Endometrial microvascular endothelial cells (primary cell): Measurements from ENCODE around the gene STK36. TPM values are rescaled to one million over a fixed set of nuclear protein-coding genes. Genes with fewer than 3 reads are reported as not detected.

ENCODE experiments used
- in situ Hi-C: cut with HindIII; loops from 2 replicates; pipeline ENCODE4 v1.10.0; 2017; ENCODE audit warnings: low sequenced_read_pairs, low pct_unique_long_range_greater_than_20kb; ENCODE audit errors: inconsistent ontology term
- total RNA-seq: library from RNA; depleted of rRNA; stranded (reverse); fragments of >200 nt; gene quantifications from one replicate; pipeline ENCODE4 v1.2.3, GENCODE V29; 2015; ENCODE audit errors: inconsistent ontology term

The STK36 gene
- total RNA-seq, 1 donor from 2014 or later: 34.1 TPM

DNA sequence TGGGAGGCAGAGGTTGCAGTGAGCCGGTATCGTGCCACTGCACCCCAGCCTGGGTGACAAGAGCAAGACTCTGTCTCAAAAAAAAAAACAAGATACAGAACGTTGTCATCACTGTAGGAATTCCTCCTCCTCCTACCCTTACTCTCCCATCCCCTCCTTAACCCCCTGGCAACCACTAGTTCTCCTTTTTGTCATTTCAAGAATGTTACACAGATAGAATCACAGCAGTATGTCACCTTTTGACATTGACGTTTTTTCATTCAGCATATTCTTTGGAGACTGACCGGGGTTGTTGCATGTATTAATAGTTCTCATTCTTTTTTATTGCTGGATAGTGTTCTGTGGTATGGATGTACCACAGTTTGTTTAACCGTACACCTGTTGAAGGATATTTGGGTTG lies 71.2 kb downstream of the STK36 start:
- in situ Hi-C loops: no loop called here

DNA sequence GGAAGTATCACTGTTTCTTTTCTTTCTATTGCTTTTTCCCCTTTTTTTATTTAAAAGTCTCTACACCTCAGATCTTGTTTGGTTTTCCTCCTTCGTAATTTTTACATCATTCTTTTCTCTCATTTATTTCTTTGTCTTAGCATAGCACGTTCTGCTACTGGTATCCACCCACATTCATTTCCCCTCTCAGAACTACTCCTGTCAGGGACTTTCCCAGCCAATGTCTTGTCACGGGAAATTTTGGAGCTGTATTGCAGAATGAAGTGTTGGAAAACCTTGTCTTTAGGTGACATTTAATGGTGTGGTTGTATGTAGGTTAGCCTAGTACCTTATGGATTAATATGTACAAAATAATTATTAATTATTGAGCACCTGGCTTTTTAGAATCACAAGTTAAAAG lies 72.7 kb downstream of the STK36 start:
- in situ Hi-C loops: no loop called here

DNA sequence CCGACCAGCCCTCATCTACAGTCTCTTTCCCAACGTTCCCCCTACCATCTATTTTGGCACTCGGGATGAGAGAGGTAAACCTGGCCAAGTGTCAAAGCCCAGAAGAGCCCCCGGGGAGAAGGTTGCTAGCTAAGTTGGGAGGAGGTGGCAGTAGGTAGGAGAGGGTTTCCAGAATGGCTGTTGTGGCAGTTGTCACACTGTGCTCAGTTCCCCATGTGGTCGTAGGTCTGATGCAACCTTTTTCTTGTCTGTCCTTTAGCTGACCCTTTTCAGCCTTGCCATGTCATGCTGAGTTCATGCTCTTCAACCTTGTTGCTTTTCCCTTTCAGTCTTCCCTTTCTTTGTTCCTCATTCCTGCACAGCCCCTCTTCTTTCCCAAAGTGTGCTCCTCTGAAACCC lies 73.3 kb downstream of the STK36 start:
- in situ Hi-C loops: no loop called here

DNA sequence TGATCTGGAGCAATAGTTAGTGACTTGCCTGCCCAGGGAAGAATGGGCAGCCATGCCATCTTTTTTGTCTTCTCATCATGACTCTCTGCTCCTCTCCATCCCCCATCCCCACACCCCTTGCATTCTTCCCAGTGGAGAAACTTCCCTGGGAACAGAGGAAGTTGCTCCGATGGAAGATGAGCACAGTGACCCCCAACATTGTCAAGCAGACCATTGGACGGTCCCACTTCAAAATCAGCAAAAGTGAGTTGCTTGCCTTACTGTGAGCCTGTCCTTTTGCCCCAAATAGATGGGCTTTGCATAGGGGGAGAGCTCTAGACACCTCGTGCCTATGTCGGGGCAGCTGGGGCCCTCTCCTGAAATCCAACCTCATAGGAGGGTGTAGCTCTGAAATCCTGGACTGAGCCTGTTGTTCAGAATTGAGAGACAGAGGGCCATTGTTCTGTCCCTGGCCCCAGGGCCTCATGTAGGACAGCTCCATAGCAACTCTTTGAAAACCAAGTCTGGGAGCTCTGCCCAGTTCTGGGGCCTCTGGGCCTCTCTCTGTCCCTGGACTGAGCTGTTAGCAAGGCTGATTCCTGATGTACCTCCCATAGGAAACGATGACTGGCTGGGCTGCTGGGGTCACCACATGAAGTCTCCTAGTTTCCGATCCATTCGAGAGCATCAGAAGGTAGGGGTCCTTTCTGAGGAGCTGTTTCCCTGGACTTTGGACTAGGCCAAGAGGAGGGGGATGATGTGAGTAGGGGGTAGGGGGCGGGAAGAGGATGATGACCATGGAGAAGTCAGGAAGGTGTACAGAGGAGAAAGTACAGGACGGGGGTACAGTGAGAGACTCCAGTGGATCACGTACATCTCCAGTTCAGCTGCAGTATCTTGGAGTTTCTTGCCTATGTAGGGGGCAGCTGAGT lies 73.9 kb downstream of the STK36 start:
- in situ Hi-C loops: no loop called here

DNA sequence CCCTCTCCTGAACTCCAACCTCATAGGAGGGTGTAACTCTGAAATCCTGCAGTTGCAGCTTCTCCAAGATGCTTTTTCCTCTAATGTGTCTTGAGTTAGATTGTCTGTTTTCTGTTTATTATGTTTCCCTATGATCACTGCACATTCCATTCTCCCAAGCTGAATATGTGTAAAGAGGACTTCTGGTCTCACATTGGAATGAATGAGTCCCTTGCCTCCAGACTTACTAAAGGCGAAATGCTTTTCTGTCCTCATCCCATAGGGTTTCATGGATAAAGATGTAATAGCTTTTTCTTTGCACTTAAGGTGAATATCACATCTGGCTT lies 74.5 kb downstream of the STK36 start:
- in situ Hi-C loops: no loop called here

DNA sequence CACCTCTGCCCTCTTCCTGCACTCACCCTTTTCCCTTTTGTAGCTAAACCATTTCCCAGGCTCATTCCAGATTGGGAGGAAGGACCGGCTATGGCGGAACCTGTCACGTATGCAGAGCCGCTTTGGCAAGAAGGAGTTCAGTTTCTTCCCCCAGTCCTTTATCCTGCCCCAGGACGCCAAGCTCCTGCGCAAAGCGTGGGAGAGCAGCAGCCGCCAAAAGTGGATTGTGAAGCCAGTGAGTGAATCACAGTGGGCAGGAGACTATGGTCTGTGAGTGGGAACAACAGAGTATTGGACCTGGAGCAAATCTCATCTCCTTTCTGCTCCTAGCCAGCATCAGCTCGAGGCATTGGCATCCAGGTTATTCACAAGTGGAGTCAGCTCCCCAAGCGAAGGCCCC lies 75.1 kb downstream of the STK36 start:
- in situ Hi-C loops: no loop called here

DNA sequence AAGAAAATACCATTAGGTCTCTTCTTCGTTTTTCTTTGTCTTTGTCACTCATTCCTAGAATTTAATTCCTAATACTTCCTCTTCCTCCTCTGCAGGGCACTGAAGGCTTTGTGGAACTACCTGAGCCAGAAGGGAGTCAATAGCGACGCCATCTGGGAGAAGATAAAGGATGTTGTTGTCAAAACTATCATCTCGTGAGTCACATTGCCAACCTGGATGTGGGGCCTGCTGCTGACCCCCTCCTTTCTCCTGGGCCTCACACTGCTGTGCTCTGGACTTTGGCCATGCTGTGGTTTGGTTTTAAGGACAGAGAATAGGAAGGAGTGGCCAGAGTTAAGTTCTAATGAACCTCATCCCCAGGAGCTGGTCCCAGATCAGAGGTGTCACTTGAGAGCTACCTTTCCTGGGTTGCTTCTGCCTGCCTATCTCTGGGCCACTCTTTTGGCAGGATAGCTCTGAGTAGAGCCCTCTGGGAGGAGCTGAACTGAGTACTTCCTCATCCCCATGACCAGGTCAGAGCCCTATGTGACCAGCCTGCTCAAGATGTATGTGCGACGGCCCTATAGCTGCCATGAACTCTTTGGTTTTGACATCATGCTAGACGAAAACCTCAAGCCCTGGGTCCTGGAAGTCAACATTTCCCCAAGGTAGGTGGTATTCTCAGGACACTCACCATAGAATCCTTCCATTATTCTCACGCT lies 77.0 kb downstream of the STK36 start:
- in situ Hi-C loops: no loop called here

Other genes starting within 250 kb of the STK36 start
- 11.2 TPM for gene USP37, start 103.7 kb upstream of the STK36 start, total RNA-seq
- gene CNOT9, start 103.2 kb upstream of the STK36 start, total RNA-seq: 49.9 TPM
- 2.0 TPM for gene PLCD4, start 64.2 kb upstream of the STK36 start, total RNA-seq
- gene ZNF142, start 12.5 kb upstream of the STK36 start, total RNA-seq: 17.2 TPM
- gene BCS1L, start 12.4 kb upstream of the STK36 start, total RNA-seq: 51.5 TPM
- 30.7 TPM for gene RNF25, start 84 bp upstream of the STK36 start, total RNA-seq
- gene TTLL4, start 38.7 kb downstream of the STK36 start, total RNA-seq: 24.1 TPM
- gene CYP27A1, start 110.1 kb downstream of the STK36 start, total RNA-seq: 5.9 TPM
- gene PRKAG3, start 159.7 kb downstream of the STK36 start, total RNA-seq: not detected
- gene WNT6, start 187.7 kb downstream of the STK36 start, total RNA-seq: not detected
- gene WNT10A, start 208.8 kb downstream of the STK36 start, total RNA-seq: not detected